Tibial artery (tissue), 4 donors: Measurements from ENCODE around the gene NELL2.

ENCODE experiments used
- DNase-seq, 2 donors: peaks; one replicate each; pipeline ENCODE4 v3.0.0-alpha.2; 2019
- H3K27ac ChIP-seq, 2 donors: fragments of 200-600 bp; sonication (generic) in 1 of 2; 1 replicate in 1 of 2; 2 replicates in 1 of 2; pipeline ENCODE4 v1.5.1; 2018 to 2019; ENCODE audit warnings: mild to moderate bottlenecking in 1 of 2
- H3K27me3 ChIP-seq, 2 donors: fragments of 200-600 bp; sonication (generic) in 1 of 2; one replicate each; pipeline versions ENCODE4 v1.5.1 to v1.6.0; 2016 to 2019
- H3K36me3 ChIP-seq, 3 donors: fragments of 200-600 bp; sonication (generic) in 2 of 3; one replicate each; pipeline ENCODE4 v1.5.1; 2016 to 2019; ENCODE audit warnings: mild to moderate bottlenecking in 2 of 3
- H3K4me1 ChIP-seq, 4 donors: fragments of 200-600 bp; sonication (generic) in 2 of 4; 1 replicate in 3 of 4; 2 replicates in 1 of 4; pipeline ENCODE4 v1.5.1; 2016 to 2019
- H3K4me3 ChIP-seq, 2 donors: fragments of 200-600 bp; sonication (generic) in 1 of 2; 1 replicate in 1 of 2; 2 replicates in 1 of 2; pipeline ENCODE4 v1.5.1; 2018 to 2019; ENCODE audit warnings: mild to moderate bottlenecking in 2 of 2
- H3K9me3 ChIP-seq, 3 donors: fragments of 200-600 bp; sonication (generic) in 1 of 3; one replicate each; pipeline ENCODE4 v1.5.1; 2016 to 2019
- CTCF ChIP-seq, 2 experiments: fragments of 200-600 bp in 1 of 2; fragments of 450-650 bp in 1 of 2; IDR thresholded peaks; one replicate each; pipeline ENCODE4 v1.5.1; 2017 to 2019; ENCODE audit warnings: antibody characterized with exemption in 2 of 2, mild to moderate bottlenecking in 1 of 2, moderate library complexity in 1 of 2
- intact Hi-C: fragments of 100-400 bp; cut with DNase I; formaldehyde crosslinking; loops from one replicate; pipeline ENCODE4 v1.15.0; 2023; ENCODE audit warnings: low total_unique reads

The NELL2 gene

GRCh38 chr12:44490181-44490580, 385.9 kb downstream of the NELL2 start:
- Histone ChIP-seq H3K4me1 (no peaks in the 10 kb centered on the region), H3K4me3 (no peak overlapping the region), H3K36me3 (no peaks in the 10 kb centered on the region), H3K27me3 (no peaks in the 10 kb centered on the region), H3K9me3 (peaks cover 0 to 6% (median 0%) of the 10 kb centered on the region in 3 donors), H3K27ac (no peak overlapping the region)
- intact Hi-C loops, result no loop called here
- no peak for DNase-seq
- no peak for TF ChIP-seq CTCF (IDR thresholded peaks at IDR 0.05)

- no peaks in the 10 kb centered on the region for H3K9me3 ChIP-seq
These were observed 387.9 kb downstream of the NELL2 start for GRCh38 chr12:44488180-44488579.

GRCh38 chr12:44484862-44485261, 391.3 kb downstream of the NELL2 start:
- Histone ChIP-seq H3K4me1 (no peaks in the 10 kb centered on the region), H3K4me3 (no peak overlapping the region), H3K9me3 (no peaks in the 10 kb centered on the region), H3K27ac (no peak overlapping the region), H3K36me3 (no peaks in the 10 kb centered on the region), H3K27me3 (no peaks in the 10 kb centered on the region)
- intact Hi-C loops, result no loop called here
- no peak for DNase-seq
- no peak for TF ChIP-seq CTCF (IDR thresholded peaks at IDR 0.05)

More at GRCh38 chr12:44488180-44488579, 387.9 kb downstream of the NELL2 start:
- H3K27me3 ChIP-seq, result no peaks in the 10 kb centered on the region
- no peak overlapping the region for H3K4me3 ChIP-seq
- no peak overlapping the region for H3K27ac ChIP-seq
- H3K4me1 ChIP-seq, result no peaks in the 10 kb centered on the region
- no peaks in the 10 kb centered on the region for H3K36me3 ChIP-seq
- intact Hi-C loops, result no loop called here
- TF ChIP-seq CTCF (IDR thresholded peaks at IDR 0.05), result no peak
- DNase-seq, result no peak

- peaks cover 0 to 21% (median 0%) of the 10 kb centered on the region in 3 donors for H3K9me3 ChIP-seq
- intact Hi-C loops, result no loop called here
- no peak for DNase-seq
These were observed 398.7 kb downstream of the NELL2 start for GRCh38 chr12:44477331-44477980.

GRCh38 chr12:44476683-44477082, 399.4 kb downstream of the NELL2 start:
- no peak for DNase-seq
- Histone ChIP-seq H3K27ac (no peak overlapping the region), H3K9me3 (peaks cover 0 to 21% (median 0%) of the 10 kb centered on the region in 3 donors), H3K27me3 (no peaks in the 10 kb centered on the region), H3K4me1 (no peaks in the 10 kb centered on the region), H3K4me3 (no peak overlapping the region), H3K36me3 (no peaks in the 10 kb centered on the region)
- intact Hi-C loops, result no loop called here
- TF ChIP-seq CTCF (IDR thresholded peaks at IDR 0.05), result no peak

More at GRCh38 chr12:44477331-44477980, 398.7 kb downstream of the NELL2 start:
- Histone ChIP-seq H3K4me3 (no peak overlapping the region), H3K4me1 (no peaks in the 10 kb centered on the region), H3K36me3 (no peaks in the 10 kb centered on the region), H3K27ac (no peak overlapping the region), H3K27me3 (no peaks in the 10 kb centered on the region)
- TF ChIP-seq CTCF (IDR thresholded peaks at IDR 0.05), result no peak
